Measurements from ENCODE around the gene CTNNAL1.

DNA sequence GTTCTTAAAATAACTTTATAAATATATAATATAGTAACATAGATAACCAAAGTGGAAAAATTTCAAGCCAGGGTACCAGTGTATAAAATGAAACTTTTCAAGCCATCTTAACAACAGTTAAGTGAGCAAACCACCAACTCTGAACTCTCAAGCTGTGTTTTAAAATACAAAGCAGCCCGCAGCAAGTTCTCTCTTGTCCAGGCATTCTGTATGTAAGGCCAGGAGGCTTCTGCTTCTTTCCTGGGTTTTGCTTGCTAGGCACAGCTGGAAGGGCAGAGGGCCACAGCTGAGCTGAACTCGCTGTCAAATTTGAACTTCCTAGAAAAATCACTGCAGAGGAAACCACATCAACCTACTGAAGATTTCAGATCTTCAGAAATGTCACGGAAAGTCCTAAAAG lies 6.8 kb upstream of the CTNNAL1 start:
- TF ChIP-seq, protein P1, sequence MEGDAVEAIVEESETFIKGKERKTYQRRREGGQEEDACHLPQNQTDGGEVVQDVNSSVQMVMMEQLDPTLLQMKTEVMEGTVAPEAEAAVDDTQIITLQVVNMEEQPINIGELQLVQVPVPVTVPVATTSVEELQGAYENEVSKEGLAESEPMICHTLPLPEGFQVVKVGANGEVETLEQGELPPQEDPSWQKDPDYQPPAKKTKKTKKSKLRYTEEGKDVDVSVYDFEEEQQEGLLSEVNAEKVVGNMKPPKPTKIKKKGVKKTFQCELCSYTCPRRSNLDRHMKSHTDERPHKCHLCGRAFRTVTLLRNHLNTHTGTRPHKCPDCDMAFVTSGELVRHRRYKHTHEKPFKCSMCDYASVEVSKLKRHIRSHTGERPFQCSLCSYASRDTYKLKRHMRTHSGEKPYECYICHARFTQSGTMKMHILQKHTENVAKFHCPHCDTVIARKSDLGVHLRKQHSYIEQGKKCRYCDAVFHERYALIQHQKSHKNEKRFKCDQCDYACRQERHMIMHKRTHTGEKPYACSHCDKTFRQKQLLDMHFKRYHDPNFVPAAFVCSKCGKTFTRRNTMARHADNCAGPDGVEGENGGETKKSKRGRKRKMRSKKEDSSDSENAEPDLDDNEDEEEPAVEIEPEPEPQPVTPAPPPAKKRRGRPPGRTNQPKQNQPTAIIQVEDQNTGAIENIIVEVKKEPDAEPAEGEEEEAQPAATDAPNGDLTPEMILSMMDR (IDR thresholded peaks at IDR 0.05), result no peak
- TF ChIP-seq POLR2A (IDR thresholded peaks at IDR 0.05), result no peak

Data from thyroid gland (tissue), 4 donors.